HEK293 (cell line): ENCODE results near the gene SERPINI1.

Experiments used
- CTCF ChIA-PET: fragments of 350-600 bp; formaldehyde crosslinking; extraction: SDS; loops from one replicate; lab custom pipeline; 2021; ENCODE audit warnings: antibody characterized with exemption; lab: Yijun Ruan, JAX
- POLR2A ChIA-PET: fragments of 300-600 bp; formaldehyde crosslinking; extraction: SDS; loops from one replicate; lab custom pipeline; 2020; ENCODE audit warnings: antibody characterized with exemption, inconsistent platforms; lab: Yijun Ruan, JAX
- H3K27ac ChIP-seq: fragments of 200-500 bp; sonication (Bioruptor generic); 2 replicates; pipeline ENCODE4 v1.5.1; 2014; ENCODE audit warnings: low read depth, low read length, control low read depth, inconsistent platforms; ENCODE audit errors: extremely low read depth
- H3K36me3 ChIP-seq, 2 experiments: fragments of 200-500 bp in 1 of 2; sonication (Bioruptor generic) in 1 of 2; 1 replicate in 1 of 2; 2 replicates in 1 of 2; pipeline ENCODE4 v1.5.1; 2014 to 2017; ENCODE audit warnings: inconsistent platforms in 2 of 2, low read length in 2 of 2; ENCODE audit not compliant: control insufficient read depth in 2 of 2, insufficient read depth in 1 of 2
- H3K4me1 ChIP-seq: fragments of 200-500 bp; sonication (Bioruptor generic); 2 replicates; pipeline ENCODE4 v1.5.1; 2014; ENCODE audit warnings: mild to moderate bottlenecking, low read length, inconsistent platforms; ENCODE audit not compliant: control insufficient read depth, insufficient read depth
- H3K4me3 ChIP-seq: 2 replicates; pipeline ENCODE4 v1.5.1; 2011; ENCODE audit warnings: low read depth, mild to moderate bottlenecking, control low read depth, low read length, moderate library complexity
- H3K9me3 ChIP-seq: fragments of 200-500 bp; sonication (Bioruptor generic); 2 replicates; pipeline ENCODE4 v1.5.1; 2014; ENCODE audit warnings: low read depth, low read length, inconsistent platforms; ENCODE audit not compliant: control insufficient read depth, insufficient read depth
- BCL11B ChIP-seq: fragments of 450-650 bp; formaldehyde crosslinking; IDR thresholded peaks from 2 replicates; pipeline ENCODE4 v1.5.1; 2016; ENCODE audit warnings: low read depth, missing biosample characterization, missing genetic modification characterization
- BCL6B ChIP-seq: fragments of 450-650 bp; formaldehyde crosslinking; IDR thresholded peaks from 2 replicates; pipeline ENCODE4 v1.5.1; 2017; ENCODE audit warnings: missing biosample characterization, missing genetic modification characterization
- ELK4 ChIP-seq: IDR thresholded peaks from 2 replicates; pipeline ENCODE4 v1.6.1; 2011; ENCODE audit warnings: mild to moderate bottlenecking, low read depth, low read length, borderline replicate concordance
- HOXC10 ChIP-seq: sonication (generic); formaldehyde crosslinking; IDR thresholded peaks from 2 replicates; pipeline ENCODE4 v1.8.1; 2023; ENCODE audit warnings: mild to moderate bottlenecking, missing genetic modification reagents
- INSM2 ChIP-seq: fragments of 450-650 bp; formaldehyde crosslinking; IDR thresholded peaks from 2 replicates; pipeline ENCODE4 v1.5.1; 2016; ENCODE audit warnings: missing biosample characterization, missing genetic modification characterization
- MEIS1 ChIP-seq: sonication (generic); formaldehyde crosslinking; IDR thresholded peaks from 2 replicates; pipeline ENCODE4 v1.8.1; 2022; ENCODE audit warnings: missing genetic modification reagents, mild to moderate bottlenecking, borderline replicate concordance
- MYNN ChIP-seq: fragments of 450-650 bp; formaldehyde crosslinking; IDR thresholded peaks from 2 replicates; pipeline ENCODE4 v1.5.1; 2016; ENCODE audit warnings: missing biosample characterization, missing genetic modification characterization, borderline replicate concordance
- PRDM1 ChIP-seq: fragments of 450-650 bp; formaldehyde crosslinking; IDR thresholded peaks from 2 replicates; pipeline ENCODE4; 2016; ENCODE audit warnings: missing biosample characterization, missing genetic modification characterization
- SP2 ChIP-seq: fragments of 450-650 bp; formaldehyde crosslinking; IDR thresholded peaks from 2 replicates; pipeline ENCODE4 v1.5.1; 2016; ENCODE audit warnings: missing biosample characterization, missing genetic modification characterization
- SP7 ChIP-seq: fragments of 450-650 bp; formaldehyde crosslinking; IDR thresholded peaks from 2 replicates; pipeline ENCODE4 v1.5.1; 2016; ENCODE audit warnings: missing biosample characterization, missing genetic modification characterization
- ZBTB11 ChIP-seq: fragments of 450-650 bp; formaldehyde crosslinking; conservative IDR thresholded peaks from 2 replicates; pipeline ENCODE4 v1.5.1; 2016; ENCODE audit warnings: low read depth, missing biosample characterization, missing genetic modification characterization
- ZNF10 ChIP-seq: fragments of 450-650 bp; formaldehyde crosslinking; IDR thresholded peaks from 2 replicates; pipeline ENCODE4 v1.5.1; 2017; ENCODE audit warnings: missing biosample characterization, missing genetic modification characterization
- ZNF112 ChIP-seq: fragments of 450-650 bp; formaldehyde crosslinking; IDR thresholded peaks from 2 replicates; pipeline ENCODE4 v1.5.0; 2017; ENCODE audit warnings: missing biosample characterization, missing genetic modification characterization
- ZNF121 ChIP-seq: fragments of 450-650 bp; formaldehyde crosslinking; IDR thresholded peaks from 2 replicates; pipeline ENCODE4 v1.5.1; 2016; ENCODE audit warnings: missing biosample characterization, missing genetic modification characterization
- ZNF146 ChIP-seq: fragments of 450-650 bp; formaldehyde crosslinking; IDR thresholded peaks from 2 replicates; pipeline ENCODE4 v1.5.1; 2016; ENCODE audit warnings: missing biosample characterization, missing genetic modification characterization
- ZNF292 ChIP-seq: fragments of 450-650 bp; formaldehyde crosslinking; IDR thresholded peaks from 2 replicates; pipeline ENCODE4 v1.5.1; 2016; ENCODE audit warnings: low read depth, missing biosample characterization, missing genetic modification characterization, borderline replicate concordance
- ZNF37A ChIP-seq: fragments of 450-650 bp; IDR thresholded peaks from 2 replicates; pipeline ENCODE4 v1.5.1; 2018; ENCODE audit warnings: missing biosample characterization, missing genetic modification characterization
- ZNF548 ChIP-seq: fragments of 450-650 bp; formaldehyde crosslinking; IDR thresholded peaks from 2 replicates; pipeline ENCODE4 v1.5.1; 2016; ENCODE audit warnings: missing biosample characterization, missing genetic modification characterization
- ZNF585B ChIP-seq: fragments of 450-650 bp; formaldehyde crosslinking; IDR thresholded peaks from 2 replicates; pipeline ENCODE4 v1.5.1; 2016; ENCODE audit warnings: missing biosample characterization, missing genetic modification characterization
- ZNF623 ChIP-seq: fragments of 450-650 bp; formaldehyde crosslinking; IDR thresholded peaks from 2 replicates; pipeline ENCODE4 v1.5.1; 2016; ENCODE audit warnings: missing biosample characterization, missing genetic modification characterization
- ZSCAN4 ChIP-seq: fragments of 450-650 bp; formaldehyde crosslinking; IDR thresholded peaks from 2 replicates; pipeline ENCODE4 v1.5.1; 2017; ENCODE audit warnings: missing biosample characterization, missing genetic modification characterization

Gene SERPINI1

GRCh38 chr3:167700046-167700445 is 35.5 kb upstream of the SERPINI1 start:
- Histone ChIP-seq H3K27ac (no peak overlapping the region), H3K9me3 (no peaks in the 10 kb centered on the region)
- CTCF ChIA-PET, result no interaction called here
- TF ChIP-seq ELK4, result no peak
- no peak for TF ChIP-seq ZNF37A (tag by site-specific recombination)
- TF ChIP-seq ZNF121, result no peak
- no peak for TF ChIP-seq BCL11B (tag by site-specific recombination)
- TF ChIP-seq MYNN (tag by site-specific recombination), result no peak
- TF ChIP-seq ZNF292, result no peak
- TF ChIP-seq, all 188 proteins: peak for 0
- POLR2A ChIA-PET, result no interaction called here
- no peaks in the 10 kb centered on the region for H3K4me1 ChIP-seq
- H3K36me3 ChIP-seq, result peaks cover 0 to 16% of the 10 kb centered on the region in 2 experiments; a peak in 1 of 3 replicates
- no peak overlapping the region for H3K4me3 ChIP-seq

- Histone ChIP-seq H3K4me3 (no peak overlapping the region), H3K9me3 (no peaks in the 10 kb centered on the region)
- POLR2A ChIA-PET, result no interaction called here
- TF ChIP-seq SP2 (tag by site-specific recombination) (no peak), MEIS1 (CRISPR knock-in tag) (no peak), SP7 (tag by site-specific recombination) (no peak), MYNN (tag by site-specific recombination) (no peak), ZNF623 (tag by site-specific recombination) (no peak), ZNF146 (tag by site-specific recombination) (no peak), INSM2 (tag by site-specific recombination) (no peak), BCL11B (tag by site-specific recombination) (no peak)
- TF ChIP-seq, all 188 proteins: peak for 0
- Histone ChIP-seq H3K36me3 (peaks cover 0 to 10% of the 10 kb centered on the region in 2 experiments; a peak in 1 of 3 replicates), H3K27ac (no peak overlapping the region), H3K4me1 (no peaks in the 10 kb centered on the region)
- CTCF ChIA-PET, result interaction anchor here (1.3 kb wide), 1 partner anchor 321 kb away, joined by 4 read pairs; the partner anchor contains the start of gene ZBBX
Observed at GRCh38 chr3:167700926-167701325, 34.6 kb upstream of the SERPINI1 start.

- Histone ChIP-seq H3K27ac (no peak overlapping the region), H3K4me3 (no peak overlapping the region), H3K36me3 (peaks cover 0 to 28% of the 10 kb centered on the region in 2 experiments; a peak in 1 of 3 replicates), H3K4me1 (no peaks in the 10 kb centered on the region), H3K9me3 (no peaks in the 10 kb centered on the region)
- POLR2A ChIA-PET, result no interaction called here
- CTCF ChIA-PET, result interaction anchor here (0.6 to 1.5 kb wide), 2 partner anchors 21 to 292 kb away, joined by 3 read pairs; no protein-coding TSS in a partner anchor
- TF ChIP-seq BCL11B (tag by site-specific recombination) (no peak), ZNF585B (tag by site-specific recombination) (no peak), PRDM1 (no peak), ZNF10 (no peak), INSM2 (tag by site-specific recombination) (no peak), ZBTB11 (tag by site-specific recombination) (no peak), ZSCAN4 (tag by site-specific recombination) (no peak), BCL6B (tag by site-specific recombination) (no peak), HOXC10 (CRISPR knock-in tag) (no peak), ZNF548 (no peak), ZNF112 (tag by site-specific recombination) (no peak)
Observed at GRCh38 chr3:167705840-167706239, 29.7 kb upstream of the SERPINI1 start.
